Activated CD4-positive, CD25-positive, alpha-beta regulatory T cell treated with anti-CD3 and anti-CD28 coated beads, Interleukin-2, amount 50 U/mL, for 24 hours (primary cell): Measurements from ENCODE around the gene MAP4K3.

Experiments
- ATAC-seq, 2 donors: fragments of 150-1000 bp; cut with Tn5 transposase; one replicate each; pipeline ENCODE4 v1.10.0; 2021; ENCODE audit warnings: mild to moderate bottlenecking in 1 of 2, moderate library complexity in 1 of 2

MAP4K3 gene

GRCh38 chr2:39436592-39437521 is at the start of gene MAP4K3:
MAP4K3 (minus strand) TSS chr2:39437285; CDS start chr2:39436987, 298 bp downstream.
- ATAC-seq: peak; percentile 68 to 69

- no peak for ATAC-seq
Observed at GRCh38 chr2:39486071-39486470, 49.0 kb upstream of the MAP4K3 start.

- no peak for ATAC-seq
Observed at GRCh38 chr2:39484620-39485495, 47.8 kb upstream of the MAP4K3 start.

GRCh38 chr2:39484206-39484605 is 47.1 kb upstream of the MAP4K3 start:
- ATAC-seq: no peak

GRCh38 chr2:39483534-39483933 is 46.4 kb upstream of the MAP4K3 start:
- no peak for ATAC-seq

- ATAC-seq: no peak
Observed at GRCh38 chr2:39481611-39482010, 44.5 kb upstream of the MAP4K3 start.

GRCh38 chr2:39479696-39480095 is 42.6 kb upstream of the MAP4K3 start:
- no peak for ATAC-seq

GRCh38 chr2:39479053-39479670 is 42.1 kb upstream of the MAP4K3 start:
- ATAC-seq: no peak

- peak; percentile 35 to 49 for ATAC-seq
Observed at GRCh38 chr2:39476524-39476923, 39.4 kb upstream of the MAP4K3 start.

GRCh38 chr2:39475006-39475405 is 37.9 kb upstream of the MAP4K3 start:
- ATAC-seq: no peak

- ATAC-seq: no peak
Observed at GRCh38 chr2:39470580-39470979, 33.5 kb upstream of the MAP4K3 start.

- peak; percentile 33 to 46 for ATAC-seq
Observed at GRCh38 chr2:39469807-39470206, 32.7 kb upstream of the MAP4K3 start.

- ATAC-seq: no peak
Observed at GRCh38 chr2:39468579-39469451, 31.7 kb upstream of the MAP4K3 start.

GRCh38 chr2:39466311-39466710 is 29.2 kb upstream of the MAP4K3 start:
- no peak for ATAC-seq

- ATAC-seq: no peak
Observed at GRCh38 chr2:39464864-39465263, 27.8 kb upstream of the MAP4K3 start.

- no peak for ATAC-seq
Observed at GRCh38 chr2:39455826-39456225, 18.7 kb upstream of the MAP4K3 start.

- ATAC-seq: no peak
Observed at GRCh38 chr2:39452396-39452795, 15.3 kb upstream of the MAP4K3 start.

GRCh38 chr2:39451954-39452353 is 14.9 kb upstream of the MAP4K3 start:
- ATAC-seq: no peak

GRCh38 chr2:39448169-39448502 is 11.1 kb upstream of the MAP4K3 start:
- no peak for ATAC-seq

GRCh38 chr2:39447266-39448168 is 10.4 kb upstream of the MAP4K3 start:
- ATAC-seq: no peak

GRCh38 chr2:39445934-39446333 is 8.8 kb upstream of the MAP4K3 start:
- ATAC-seq: no peak
